ENCODE measurements around the gene ADIPOR1. TPM values are rescaled to one million over a fixed set of nuclear protein-coding genes. Genes with fewer than 3 reads are reported as not detected.

ADIPOR1 gene
- polyA plus RNA-seq, 1 of the 3 experiments (the other 2 are of a cell fraction): 82.2 TPM

GRCh38 chr1:202981939-202982338 lies 23.8 kb upstream of the ADIPOR1 start:
- Histone ChIP-seq H3K9me2 (no peaks in the 10 kb centered on the region), H3K4me1 (ENCODE audit: control insufficient read depth in 1 of 2, insufficient read depth in 2 of 2, low read depth in 1 of 2, low read length in 1 of 2) (no peaks in the 10 kb centered on the region), H3K4me3 (ENCODE audit: low read depth in 2 of 2, low read length in 1 of 2) (no peak overlapping the region), H4K20me1 (ENCODE audit: insufficient read depth) (no peaks in the 10 kb centered on the region), H3F3A (replicated peaks; ENCODE audit: insufficient read depth) (no peaks in the 10 kb centered on the region), H3K4me2 (no peak overlapping the region), H3K27ac (ENCODE audit: low read depth in 2 of 2, low read length in 1 of 2) (no peak overlapping the region), H2AFZ (ENCODE audit: low read depth) (no peak overlapping the region), H3K27me3 (ENCODE audit: insufficient read depth) (peaks cover 38% of the 10 kb centered on the region; the same call in 1 of the 2 replicates), H3K9me3 (no peaks in the 10 kb centered on the region), H3K79me2 (ENCODE audit: insufficient read depth) (no peaks in the 10 kb centered on the region), H3K36me3 (replicated peaks in 1 of 2; ENCODE audit: control insufficient read depth in 1 of 2, insufficient read depth in 2 of 2, low read length in 1 of 2) (no peaks in the 10 kb centered on the region), H3K9ac (no peak overlapping the region)
- 72% methylated on average over 2 of the region's 2 CpGs for WGBS (ENCODE audit: low lambda C conversion rate)
- no peak for TF ChIP-seq YY1 (IDR thresholded peaks at IDR 0.05; ENCODE audit: low read depth)
- TF ChIP-seq FOXJ3 (CRISPR knock-in tag; IDR thresholded peaks at IDR 0.05): no peak
- TF ChIP-seq PBX3 (IDR thresholded peaks at IDR 0.05): no peak
- TF ChIP-seq RAD21 (IDR thresholded peaks at IDR 0.05; ENCODE audit: low read length): no peak
- no peak for TF ChIP-seq IRF3 (IDR thresholded peaks at IDR 0.05; ENCODE audit: low read depth, low read length)
- TF ChIP-seq ZBTB33 (IDR thresholded peaks at IDR 0.05; ENCODE audit: borderline replicate concordance, low read depth): no peak
- TF ChIP-seq USF1 (IDR thresholded peaks at IDR 0.05; ENCODE audit: borderline replicate concordance, low read depth): no peak
- no peak for TF ChIP-seq REST (IDR thresholded peaks at IDR 0.05; ENCODE audit: low read depth, low read length)
- TF ChIP-seq SIN3A (IDR thresholded peaks at IDR 0.05; ENCODE audit: borderline replicate concordance, low read depth, low read length): no peak
- TF ChIP-seq NFIC (IDR thresholded peaks at IDR 0.05; ENCODE audit: borderline replicate concordance): no peak
- no peak for TF ChIP-seq RCOR1 (IDR thresholded peaks at IDR 0.05; ENCODE audit: low read length)
- TF ChIP-seq GABPA (IDR thresholded peaks at IDR 0.05; ENCODE audit: low read depth): no peak
- TF ChIP-seq MAX (IDR thresholded peaks at IDR 0.05; ENCODE audit: low read depth): no peak
- no peak for TF ChIP-seq GATA2 (CRISPR knock-in tag; IDR thresholded peaks at IDR 0.05)
- TF ChIP-seq CHD2 (IDR thresholded peaks at IDR 0.05; ENCODE audit: low read length, partially characterized antibody): no peak
- TF ChIP-seq RFX5 (IDR thresholded peaks at IDR 0.05; ENCODE audit: low read length): no peak
- no peak for TF ChIP-seq POLR2AphosphoS5 (IDR thresholded peaks at IDR 0.05; ENCODE audit: low read depth, low read length)
- TF ChIP-seq TCF12 (IDR thresholded peaks at IDR 0.05): no peak
- no peak for TF ChIP-seq FOSL2 (IDR thresholded peaks at IDR 0.05; ENCODE audit: borderline replicate concordance, low read depth)
- no peak for DNase-seq
- ChIA-PET CTCF (interaction anchor here (0.6 to 1.0 kb wide), 4 partner anchors 10 to 177 kb away, joined by 3 to 4 read pairs (median 3); no protein-coding TSS in a partner anchor), POLR2A (no interaction called here)

All from SK-N-SH (cell line).